ENCODE measurements around the gene C2orf69.

Gene C2orf69

GRCh38 chr2:199943373-199943772 lies 32.3 kb downstream of the C2orf69 start:
- H3K4me3 ChIP-seq (ENCODE audit: control insufficient read depth, low read depth, low read length): no peak overlapping the region
- TF ChIP-seq CTCF (conservative IDR thresholded peaks at IDR 0.05; ENCODE audit: control insufficient read depth, insufficient read depth, low read depth, low read length): no peak
- DNase-seq (ENCODE audit: low read depth): no peak

GRCh38 chr2:199946196-199946595 lies 35.1 kb downstream of the C2orf69 start:
- H3K4me3 ChIP-seq (ENCODE audit: control insufficient read depth, low read depth, low read length): no peak overlapping the region
- no peak for TF ChIP-seq CTCF (conservative IDR thresholded peaks at IDR 0.05; ENCODE audit: control insufficient read depth, insufficient read depth, low read depth, low read length)
- no peak for DNase-seq (ENCODE audit: low read depth)

GRCh38 chr2:199946836-199947235 lies 35.7 kb downstream of the C2orf69 start:
- DNase-seq (ENCODE audit: low read depth): no peak
- no peak overlapping the region for H3K4me3 ChIP-seq (ENCODE audit: control insufficient read depth, low read depth, low read length)

GRCh38 chr2:199950396-199950795 lies 39.3 kb downstream of the C2orf69 start:
- no peak overlapping the region for H3K4me3 ChIP-seq (ENCODE audit: control insufficient read depth, low read depth, low read length)
- no peak for DNase-seq (ENCODE audit: low read depth)
- no peak for TF ChIP-seq CTCF (conservative IDR thresholded peaks at IDR 0.05; ENCODE audit: control insufficient read depth, insufficient read depth, low read depth, low read length)

More at GRCh38 chr2:199946836-199947235, 35.7 kb downstream of the C2orf69 start:
- TF ChIP-seq CTCF (conservative IDR thresholded peaks at IDR 0.05; ENCODE audit: control insufficient read depth, insufficient read depth, low read depth, low read length): no peak

- no peak for TF ChIP-seq CTCF (conservative IDR thresholded peaks at IDR 0.05; ENCODE audit: control insufficient read depth, insufficient read depth, low read depth, low read length)
- no peak for DNase-seq (ENCODE audit: low read depth)
- H3K4me3 ChIP-seq (ENCODE audit: control insufficient read depth, low read depth, low read length): no peak overlapping the region
Measured at GRCh38 chr2:199951023-199951422, 39.9 kb downstream of the C2orf69 start.

GRCh38 chr2:199955007-199955338 lies 43.9 kb downstream of the C2orf69 start:
- peak overlapping the region; percentile 81 for H3K4me3 ChIP-seq (ENCODE audit: control insufficient read depth, low read depth, low read length)
- no peak for TF ChIP-seq CTCF (conservative IDR thresholded peaks at IDR 0.05; ENCODE audit: control insufficient read depth, insufficient read depth, low read depth, low read length)
- DNase-seq (ENCODE audit: low read depth): no peak
